ENCODE results near the gene P4HB.

Gene P4HB

DNA sequence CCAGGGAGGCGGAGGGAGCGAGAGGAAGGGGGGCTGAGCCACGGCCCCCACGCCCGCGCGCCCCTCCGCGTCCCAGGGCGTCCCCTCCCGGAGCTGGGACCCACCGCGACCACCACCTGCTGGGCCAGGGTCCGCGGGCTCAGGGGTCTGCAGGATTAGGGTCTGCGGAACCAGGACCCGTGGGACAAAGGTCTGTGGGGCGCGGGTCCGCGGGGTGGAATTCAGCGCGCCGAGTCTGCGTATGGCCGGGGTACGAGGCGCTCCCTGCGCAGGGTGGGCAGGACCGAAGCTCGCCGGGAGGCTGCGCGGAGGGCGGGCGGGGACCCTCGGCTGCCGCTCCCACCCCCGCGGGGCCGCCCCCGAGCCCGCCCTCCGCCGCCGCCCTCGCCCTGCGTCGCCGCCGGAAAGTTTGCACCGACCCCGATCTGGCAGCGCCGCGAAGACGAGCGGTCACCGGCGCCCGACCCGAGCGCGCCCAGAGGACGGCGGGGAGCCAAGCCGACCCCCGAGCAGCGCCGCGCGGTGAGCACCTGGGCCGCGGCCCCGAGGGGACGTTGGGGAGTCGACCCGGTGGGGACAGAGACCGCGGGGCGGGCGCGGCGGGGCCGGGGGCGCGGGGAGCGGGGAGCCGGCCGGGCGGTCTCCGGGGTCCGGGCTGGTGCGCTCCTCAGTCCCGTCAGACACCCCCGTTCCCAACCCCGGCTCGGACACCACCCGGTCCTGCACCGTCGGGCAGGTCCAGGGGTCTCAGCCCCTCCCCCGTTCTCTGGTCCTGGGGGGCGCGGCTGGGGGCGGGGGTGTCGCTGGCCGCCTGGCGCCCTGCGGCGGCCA lies 56.4 kb downstream of the P4HB start, which contains the start of gene GCGR:
TSS of gene GCGR (plus strand) at position 423 of the 831 bp plus-strand sequence. CDS start 4,869 bp downstream, outside the sequence.
- H3K27ac ChIP-seq (replicated peaks) = no peak within 1 kb of the TSS
- TF ChIP-seq, protein P1, sequence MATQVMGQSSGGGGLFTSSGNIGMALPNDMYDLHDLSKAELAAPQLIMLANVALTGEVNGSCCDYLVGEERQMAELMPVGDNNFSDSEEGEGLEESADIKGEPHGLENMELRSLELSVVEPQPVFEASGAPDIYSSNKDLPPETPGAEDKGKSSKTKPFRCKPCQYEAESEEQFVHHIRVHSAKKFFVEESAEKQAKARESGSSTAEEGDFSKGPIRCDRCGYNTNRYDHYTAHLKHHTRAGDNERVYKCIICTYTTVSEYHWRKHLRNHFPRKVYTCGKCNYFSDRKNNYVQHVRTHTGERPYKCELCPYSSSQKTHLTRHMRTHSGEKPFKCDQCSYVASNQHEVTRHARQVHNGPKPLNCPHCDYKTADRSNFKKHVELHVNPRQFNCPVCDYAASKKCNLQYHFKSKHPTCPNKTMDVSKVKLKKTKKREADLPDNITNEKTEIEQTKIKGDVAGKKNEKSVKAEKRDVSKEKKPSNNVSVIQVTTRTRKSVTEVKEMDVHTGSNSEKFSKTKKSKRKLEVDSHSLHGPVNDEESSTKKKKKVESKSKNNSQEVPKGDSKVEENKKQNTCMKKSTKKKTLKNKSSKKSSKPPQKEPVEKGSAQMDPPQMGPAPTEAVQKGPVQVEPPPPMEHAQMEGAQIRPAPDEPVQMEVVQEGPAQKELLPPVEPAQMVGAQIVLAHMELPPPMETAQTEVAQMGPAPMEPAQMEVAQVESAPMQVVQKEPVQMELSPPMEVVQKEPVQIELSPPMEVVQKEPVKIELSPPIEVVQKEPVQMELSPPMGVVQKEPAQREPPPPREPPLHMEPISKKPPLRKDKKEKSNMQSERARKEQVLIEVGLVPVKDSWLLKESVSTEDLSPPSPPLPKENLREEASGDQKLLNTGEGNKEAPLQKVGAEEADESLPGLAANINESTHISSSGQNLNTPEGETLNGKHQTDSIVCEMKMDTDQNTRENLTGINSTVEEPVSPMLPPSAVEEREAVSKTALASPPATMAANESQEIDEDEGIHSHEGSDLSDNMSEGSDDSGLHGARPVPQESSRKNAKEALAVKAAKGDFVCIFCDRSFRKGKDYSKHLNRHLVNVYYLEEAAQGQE (IDR thresholded peaks at IDR 0.05; ENCODE audit: insufficient replicate concordance, low read depth) = no peak
- no peak for TF ChIP-seq POLR2AphosphoS5 (IDR thresholded peaks at IDR 0.05; ENCODE audit: low read depth)
- TF ChIP-seq, protein P2, sequence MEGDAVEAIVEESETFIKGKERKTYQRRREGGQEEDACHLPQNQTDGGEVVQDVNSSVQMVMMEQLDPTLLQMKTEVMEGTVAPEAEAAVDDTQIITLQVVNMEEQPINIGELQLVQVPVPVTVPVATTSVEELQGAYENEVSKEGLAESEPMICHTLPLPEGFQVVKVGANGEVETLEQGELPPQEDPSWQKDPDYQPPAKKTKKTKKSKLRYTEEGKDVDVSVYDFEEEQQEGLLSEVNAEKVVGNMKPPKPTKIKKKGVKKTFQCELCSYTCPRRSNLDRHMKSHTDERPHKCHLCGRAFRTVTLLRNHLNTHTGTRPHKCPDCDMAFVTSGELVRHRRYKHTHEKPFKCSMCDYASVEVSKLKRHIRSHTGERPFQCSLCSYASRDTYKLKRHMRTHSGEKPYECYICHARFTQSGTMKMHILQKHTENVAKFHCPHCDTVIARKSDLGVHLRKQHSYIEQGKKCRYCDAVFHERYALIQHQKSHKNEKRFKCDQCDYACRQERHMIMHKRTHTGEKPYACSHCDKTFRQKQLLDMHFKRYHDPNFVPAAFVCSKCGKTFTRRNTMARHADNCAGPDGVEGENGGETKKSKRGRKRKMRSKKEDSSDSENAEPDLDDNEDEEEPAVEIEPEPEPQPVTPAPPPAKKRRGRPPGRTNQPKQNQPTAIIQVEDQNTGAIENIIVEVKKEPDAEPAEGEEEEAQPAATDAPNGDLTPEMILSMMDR (IDR thresholded peaks at IDR 0.05; ENCODE audit: insufficient read depth, low read length) = no peak
- TF ChIP-seq SPI1 (IDR thresholded peaks at IDR 0.05; ENCODE audit: borderline replicate concordance, low read depth) = no peak
- TF ChIP-seq GABPA (IDR thresholded peaks at IDR 0.05; ENCODE audit: low read depth) = no peak
- no peak for DNase-seq (ENCODE audit: low read depth in 1 of 2, low spot score in 1 of 2)
- H3K27me3 ChIP-seq (ENCODE audit: insufficient read depth, poor library complexity, severe bottlenecking) = peaks cover 45% of the 10 kb centered on the region
- no peak within 1 kb of the TSS for H3K4me3 ChIP-seq (replicated peaks; ENCODE audit: insufficient read depth, low read length)

DNA sequence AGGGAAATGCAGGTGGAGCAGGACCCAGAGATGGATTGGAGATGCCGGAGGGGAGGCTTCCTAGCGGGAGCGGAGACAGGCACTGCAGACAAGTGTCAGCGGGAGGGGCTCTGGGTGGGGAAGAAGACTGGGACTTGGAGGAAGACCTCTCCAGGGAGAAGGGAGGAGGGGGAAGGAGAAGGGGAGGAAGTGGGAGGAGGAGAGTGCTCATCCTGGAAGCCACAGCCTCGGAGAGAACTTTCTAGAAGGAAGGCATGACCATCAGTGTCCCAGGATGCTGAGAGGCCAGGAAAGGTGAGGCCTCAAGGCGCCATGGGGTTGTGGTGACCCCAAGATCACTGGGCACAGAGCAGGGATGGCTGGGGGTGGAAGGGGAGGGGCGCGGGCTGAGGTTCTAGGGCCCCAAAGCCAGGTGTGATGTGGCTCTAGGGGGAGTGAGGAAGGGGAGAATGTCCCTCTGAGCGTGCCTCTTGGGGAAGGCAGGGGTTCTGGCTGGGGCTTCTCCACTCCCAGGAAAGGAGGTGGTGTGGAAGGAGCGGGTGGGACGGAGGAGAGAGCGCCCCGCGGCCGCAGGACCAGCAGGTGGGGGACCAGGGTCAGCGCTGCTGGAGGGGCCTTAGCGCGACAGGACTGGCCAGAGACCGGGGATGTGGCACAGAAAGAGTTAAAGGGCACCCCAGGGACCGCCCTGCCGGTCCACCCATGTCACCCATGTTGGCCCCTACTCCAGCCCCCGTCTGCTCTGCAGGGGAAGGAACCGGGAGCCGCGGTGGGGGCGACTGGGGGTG lies 57.3 kb downstream of the P4HB start:
- no peak overlapping the region for H3K4me3 ChIP-seq (replicated peaks; ENCODE audit: insufficient read depth, low read length)
- no peak for TF ChIP-seq POLR2AphosphoS5 (IDR thresholded peaks at IDR 0.05; ENCODE audit: low read depth)
- TF ChIP-seq GABPA (IDR thresholded peaks at IDR 0.05; ENCODE audit: low read depth) = no peak
- TF ChIP-seq, protein P1 (IDR thresholded peaks at IDR 0.05; ENCODE audit: insufficient replicate concordance, low read depth) = no peak
- TF ChIP-seq, protein P2 (IDR thresholded peaks at IDR 0.05; ENCODE audit: insufficient read depth, low read length) = no peak
- TF ChIP-seq SPI1 (IDR thresholded peaks at IDR 0.05; ENCODE audit: borderline replicate concordance, low read depth) = no peak
- H3K27me3 ChIP-seq (ENCODE audit: insufficient read depth, poor library complexity, severe bottlenecking) = peaks cover 44% of the 10 kb centered on the region
- no peak overlapping the region for H3K27ac ChIP-seq (replicated peaks)
- DNase-seq (ENCODE audit: low read depth in 1 of 2, low spot score in 1 of 2) = no peak

DNA sequence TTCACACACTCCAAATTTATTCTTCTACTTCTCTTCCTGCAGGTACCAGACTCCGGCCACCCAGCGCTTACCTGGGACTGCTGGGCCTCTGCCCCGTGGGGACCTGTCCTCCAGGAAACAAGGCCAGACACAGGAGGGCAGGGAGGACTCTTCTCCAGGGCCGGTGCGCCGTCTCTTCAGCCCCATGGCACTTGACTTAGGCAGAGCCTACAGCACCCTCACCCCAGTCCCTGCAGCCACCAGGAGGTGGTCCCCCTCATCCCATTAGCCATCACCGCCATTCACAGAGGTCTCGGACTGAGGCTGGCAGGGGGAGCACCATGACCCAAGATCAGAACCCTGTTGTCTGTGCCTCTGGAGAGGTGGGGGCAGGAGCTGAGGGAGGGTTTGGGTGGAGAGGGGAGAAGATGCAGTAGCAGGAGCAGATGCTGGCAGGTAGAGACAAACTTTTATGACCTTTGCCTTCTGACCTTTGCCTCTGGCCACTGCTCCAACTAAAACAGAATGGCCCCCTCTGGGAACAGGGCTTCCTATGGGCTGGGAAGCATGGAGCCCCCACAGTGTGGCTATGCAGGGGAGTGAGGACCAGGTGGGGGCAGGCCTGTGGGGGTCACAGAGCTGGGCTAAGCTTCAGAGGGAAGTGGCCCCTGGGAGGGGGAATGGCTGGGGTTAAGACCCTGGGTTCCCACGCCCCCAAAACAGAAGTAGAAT lies 58.1 kb downstream of the P4HB start:
- peaks cover 39% of the 10 kb centered on the region for H3K27me3 ChIP-seq (ENCODE audit: insufficient read depth, poor library complexity, severe bottlenecking)
- no peak overlapping the region for H3K4me3 ChIP-seq (replicated peaks; ENCODE audit: insufficient read depth, low read length)
- H3K27ac ChIP-seq (replicated peaks) = no peak overlapping the region
- TF ChIP-seq SPI1 (IDR thresholded peaks at IDR 0.05; ENCODE audit: borderline replicate concordance, low read depth) (no peak), GABPA (IDR thresholded peaks at IDR 0.05; ENCODE audit: low read depth) (no peak), POLR2AphosphoS5 (IDR thresholded peaks at IDR 0.05; ENCODE audit: low read depth) (no peak)
- TF ChIP-seq, protein P2 (IDR thresholded peaks at IDR 0.05; ENCODE audit: insufficient read depth, low read length) = no peak
- TF ChIP-seq, protein P1 (IDR thresholded peaks at IDR 0.05; ENCODE audit: insufficient replicate concordance, low read depth) = no peak
- no peak for DNase-seq (ENCODE audit: low read depth in 1 of 2, low spot score in 1 of 2)

All from HL-60 (cell line).